Activated CD4-positive, alpha-beta T cell treated with anti-CD3 and anti-CD28 coated beads for 1 hour (primary cell): ENCODE data around the gene INSR.
A peak's percentile ranks its signal among the peaks of the same experiment; 100 is the strongest.
"Not testable (repeated sequence)": the region's sequence is repeated elsewhere in the genome, so short reads cannot be mapped to it uniquely, and the experiment has no call there.

Experiments
- DNase-seq: peaks from one replicate; pipeline ENCODE4 v3.0.0-alpha.2; 2020

Gene INSR

GRCh38 chr19:7293762-7294557 is at the start of gene INSR:
Gene INSR (minus strand): TSS chr19:7294414. CDS start chr19:7293891, 523 bp downstream.
- DNase-seq = peak; percentile 33

- no peak for DNase-seq
Measured at GRCh38 chr19:7342143-7342542, 47.9 kb upstream of the INSR start.

DNA sequence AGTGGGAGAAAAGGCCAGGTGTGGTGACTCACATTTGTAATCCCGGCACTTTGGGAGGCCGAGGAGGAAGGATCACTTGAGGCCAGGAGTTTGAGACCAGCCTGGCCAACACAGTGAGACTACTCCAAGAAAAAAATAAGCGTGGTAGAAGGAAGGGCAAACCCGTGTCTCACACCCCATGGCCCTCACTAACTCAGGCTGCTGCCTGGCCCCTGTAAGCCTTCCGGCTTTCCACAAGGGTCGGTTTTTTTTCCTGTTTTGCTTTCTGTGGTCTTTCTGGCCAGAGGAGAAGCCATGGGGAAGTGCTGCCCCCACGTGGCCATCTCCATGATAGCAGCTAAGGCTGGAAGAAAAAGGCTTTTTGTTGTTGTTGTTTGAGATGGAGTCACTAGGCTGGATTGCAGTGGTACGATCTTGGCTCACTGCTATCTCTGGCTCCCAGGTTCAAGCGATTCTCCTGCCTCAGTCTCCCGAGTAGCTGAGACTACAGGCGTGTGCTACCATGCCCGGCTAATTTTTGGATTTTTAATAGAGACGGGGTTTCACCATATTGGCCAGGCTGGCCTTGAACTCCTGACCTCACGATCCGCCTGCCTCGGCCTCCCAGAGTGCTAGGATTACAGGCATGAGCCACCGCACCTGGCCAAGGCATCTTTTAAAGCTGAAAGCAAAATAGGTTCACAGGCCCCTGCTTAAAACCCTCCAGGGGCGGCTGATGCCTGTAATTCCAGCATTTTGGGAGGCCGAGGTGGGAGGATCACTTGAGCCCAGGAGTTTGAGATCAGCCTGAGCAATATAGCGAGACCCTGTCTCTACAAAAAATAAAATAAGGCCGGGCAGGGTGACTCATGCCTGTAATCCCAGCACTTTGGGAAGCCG is 47.0 kb upstream of the INSR start:
- peak; percentile 74 for DNase-seq

DNA sequence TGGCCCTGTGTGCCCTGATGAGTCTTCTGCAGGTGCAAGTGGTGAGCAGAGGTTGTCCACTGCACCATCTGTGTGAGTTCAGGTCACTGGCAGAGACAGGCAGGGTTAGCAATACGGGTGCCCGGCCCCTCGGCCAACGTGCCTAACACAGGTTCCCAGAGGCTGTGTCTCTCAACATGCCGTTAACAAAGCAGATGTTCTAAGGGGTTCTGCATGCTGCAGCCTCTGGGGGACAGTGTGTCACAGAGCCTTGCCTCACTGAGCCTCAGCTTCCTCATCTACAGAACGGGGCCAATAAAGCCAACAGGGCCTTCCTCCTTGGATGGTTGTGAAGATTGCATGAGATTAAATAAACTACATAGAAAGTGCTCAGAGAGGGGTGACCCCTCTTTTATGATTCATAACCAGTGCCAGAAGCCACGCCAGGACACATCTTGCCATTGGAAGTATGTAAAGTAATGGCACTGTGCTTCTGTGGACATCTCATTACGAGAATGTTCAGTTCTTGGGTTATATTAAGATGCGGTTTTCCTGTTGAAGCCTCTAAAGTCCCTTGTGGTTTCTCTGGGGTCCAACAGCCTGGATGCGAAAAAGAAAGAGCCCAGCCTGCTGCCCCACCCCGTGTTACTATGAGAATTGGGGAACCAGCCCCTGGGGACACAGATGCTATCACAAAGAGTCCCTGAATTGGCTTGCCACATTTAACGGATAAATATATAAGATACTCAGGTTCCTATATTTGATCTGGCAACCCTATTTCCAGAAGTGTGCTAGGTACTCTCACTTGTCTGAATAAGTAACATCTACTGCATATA is 43.4 kb upstream of the INSR start:
- DNase-seq = no peak

- no peak for DNase-seq
Measured at GRCh38 chr19:7336321-7336973, 42.2 kb upstream of the INSR start.

- no peak for DNase-seq
Measured at GRCh38 chr19:7333198-7334118, 39.2 kb upstream of the INSR start.

GRCh38 chr19:7331446-7331845 is 37.2 kb upstream of the INSR start:
- DNase-seq = no peak

GRCh38 chr19:7328647-7329046 is 34.4 kb upstream of the INSR start:
- DNase-seq = no peak

DNA sequence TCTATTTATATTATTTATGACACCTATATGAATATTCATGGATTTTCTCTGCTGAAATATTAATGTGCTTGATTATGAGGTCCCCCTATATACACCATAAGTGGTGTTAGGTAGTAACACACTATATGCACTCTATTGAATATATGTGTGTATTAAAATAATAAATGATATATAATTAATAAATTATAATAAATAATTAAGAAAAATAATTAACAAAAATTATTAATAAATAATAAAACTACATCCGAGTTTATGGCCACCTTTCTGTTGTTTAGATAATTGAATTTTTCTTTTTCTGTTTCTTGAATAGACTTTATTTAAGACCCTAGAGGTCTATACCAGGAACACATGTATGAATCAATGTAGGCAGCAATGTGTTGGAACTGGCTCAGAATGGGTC is 33.6 kb upstream of the INSR start:
- no peak for DNase-seq

GRCh38 chr19:7326105-7326877 is 32.1 kb upstream of the INSR start:
- no peak for DNase-seq

GRCh38 chr19:7318176-7318575 is 24.0 kb upstream of the INSR start:
- no peak for DNase-seq

- no peak for DNase-seq
Measured at GRCh38 chr19:7312816-7313215, 18.6 kb upstream of the INSR start.

DNA sequence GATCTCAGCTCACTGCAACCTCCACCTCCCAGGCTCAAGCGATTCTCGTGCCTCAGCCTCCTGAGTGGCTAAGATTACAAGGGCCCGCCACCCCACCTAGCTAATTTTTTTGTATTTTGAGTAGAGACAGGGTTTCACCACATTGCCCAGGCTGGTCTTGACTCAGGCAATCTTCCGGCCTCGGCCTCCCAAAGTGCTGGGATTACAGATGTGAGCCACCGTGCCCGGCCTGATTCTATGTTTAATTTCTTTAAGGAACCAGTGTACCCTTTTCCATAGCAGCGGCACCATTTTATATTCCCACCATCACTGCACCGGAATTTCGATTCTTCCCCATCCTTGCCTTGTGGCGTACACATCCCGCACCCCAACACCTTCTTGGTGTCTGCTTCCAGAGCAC is 17.7 kb upstream of the INSR start:
- DNase-seq = no peak

GRCh38 chr19:7308327-7308726 is 14.1 kb upstream of the INSR start:
- DNase-seq = not testable (repeated sequence)

DNA sequence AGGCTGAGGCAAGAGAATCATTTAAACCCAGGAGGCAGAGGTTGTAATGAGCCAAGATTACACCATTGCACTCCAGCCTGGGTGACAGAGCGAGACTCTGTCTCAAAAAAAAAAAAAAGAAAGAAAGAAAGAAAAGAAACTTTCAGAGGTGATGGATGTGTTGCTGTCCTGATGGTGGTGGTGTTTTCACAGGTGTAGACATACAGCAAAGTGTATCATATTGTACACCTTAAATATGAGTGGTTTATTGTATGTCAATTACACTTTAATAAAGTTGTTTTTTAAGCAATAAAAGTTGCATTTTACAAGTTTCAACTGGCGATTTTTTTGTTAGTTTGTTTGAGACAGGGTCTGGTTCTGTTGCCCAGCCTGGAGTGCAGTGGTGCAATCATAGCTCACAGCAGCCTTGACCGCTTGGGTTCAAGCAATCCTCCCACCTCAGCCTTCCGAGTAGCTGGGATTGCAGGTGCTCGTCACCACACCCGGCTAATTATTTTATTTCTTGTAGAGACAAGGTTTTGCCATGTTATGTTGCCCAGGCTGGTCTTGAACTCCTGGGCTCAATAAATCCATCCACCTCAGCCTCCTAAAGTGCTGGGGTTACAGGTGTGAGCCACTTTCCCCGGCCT is 13.5 kb upstream of the INSR start:
- no peak for DNase-seq

DNA sequence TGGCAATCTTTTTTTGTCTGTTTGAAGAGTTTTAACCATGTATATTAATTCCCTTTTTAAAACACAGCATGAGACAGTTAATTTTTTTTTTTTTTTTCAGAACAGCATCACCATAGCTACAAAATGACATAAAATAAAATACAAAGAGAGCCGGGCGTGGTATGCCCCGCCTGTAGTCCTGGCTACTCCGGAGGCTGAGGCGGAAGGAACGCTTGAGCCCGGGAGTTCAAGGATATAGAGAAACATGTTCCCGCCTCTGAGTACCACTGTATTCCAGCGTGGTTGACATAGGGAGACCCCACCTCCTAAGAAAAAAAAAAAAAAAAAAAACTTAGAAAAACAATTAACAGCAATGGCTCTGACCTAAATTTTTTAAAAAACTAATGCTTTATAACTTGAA is 10.0 kb upstream of the INSR start:
- no peak for DNase-seq

DNA sequence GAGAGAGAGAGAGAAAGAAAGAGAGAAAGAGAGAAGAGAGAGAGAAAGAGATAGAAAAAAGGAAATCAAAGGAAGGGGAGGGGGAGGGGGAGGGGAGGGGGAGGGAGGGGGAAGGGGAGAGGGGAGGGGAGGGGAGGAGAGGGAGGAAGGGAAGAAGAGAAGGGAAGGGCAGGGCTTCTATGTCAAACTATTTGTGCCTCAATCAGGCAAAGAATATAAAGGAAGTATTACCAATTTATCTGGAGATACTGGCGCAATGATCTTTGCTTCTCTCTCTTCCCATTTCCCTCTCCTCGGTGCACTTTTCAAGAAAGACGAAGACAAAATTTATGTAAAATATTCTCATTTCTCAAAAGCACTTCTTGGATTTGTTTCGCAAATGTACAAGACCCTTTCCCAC is 9.3 kb upstream of the INSR start:
- DNase-seq = no peak

GRCh38 chr19:7301525-7301924 is 7.3 kb upstream of the INSR start:
- DNase-seq = no peak

GRCh38 chr19:7297742-7298141 is 3.5 kb upstream of the INSR start:
- no peak for DNase-seq

GRCh38 chr19:7295912-7296536 is 1.8 kb upstream of the INSR start:
- no peak for DNase-seq
